HEK293 (cell line): ENCODE measurements around the gene CABLES2.

Experiments used
- GLI4 ChIP-seq: fragments of 450-650 bp; formaldehyde crosslinking; IDR thresholded peaks from 2 replicates; pipeline ENCODE4 v1.5.1; 2016; ENCODE audit warnings: missing biosample characterization, missing genetic modification characterization
- KLF8 ChIP-seq: fragments of 450-650 bp; formaldehyde crosslinking; IDR thresholded peaks from 2 replicates; pipeline ENCODE4 v1.5.1; 2016; ENCODE audit warnings: missing biosample characterization, missing genetic modification characterization
- PRDM10 ChIP-seq: fragments of 450-650 bp; formaldehyde crosslinking; IDR thresholded peaks from 2 replicates; pipeline ENCODE4 v1.5.1; 2016; ENCODE audit warnings: missing biosample characterization, missing genetic modification characterization
- YY2 ChIP-seq: fragments of 450-650 bp; formaldehyde crosslinking; IDR thresholded peaks from 2 replicates; pipeline ENCODE4 v1.5.1; 2016; ENCODE audit warnings: missing biosample characterization, missing genetic modification characterization
- ZBTB11 ChIP-seq: fragments of 450-650 bp; formaldehyde crosslinking; conservative IDR thresholded peaks from 2 replicates; pipeline ENCODE4 v1.5.1; 2016; ENCODE audit warnings: low read depth, missing biosample characterization, missing genetic modification characterization
- ZBTB48 ChIP-seq: fragments of 450-650 bp; formaldehyde crosslinking; IDR thresholded peaks from 2 replicates; pipeline ENCODE4 v1.5.1; 2016; ENCODE audit warnings: missing biosample characterization, missing genetic modification characterization
- ZBTB49 ChIP-seq: fragments of 450-650 bp; formaldehyde crosslinking; IDR thresholded peaks from 2 replicates; pipeline ENCODE4 v1.5.1; 2016; ENCODE audit warnings: missing biosample characterization, missing genetic modification characterization, low read depth
- ZFP3 ChIP-seq: fragments of 450-650 bp; formaldehyde crosslinking; IDR thresholded peaks from 2 replicates; pipeline ENCODE4 v1.5.1; 2016; ENCODE audit warnings: low read depth, missing biosample characterization, missing genetic modification characterization
- ZFP41 ChIP-seq: fragments of 450-650 bp; formaldehyde crosslinking; IDR thresholded peaks from 2 replicates; pipeline ENCODE4 v1.5.1; 2016; ENCODE audit warnings: missing biosample characterization, missing genetic modification characterization, borderline replicate concordance
- ZNF10 ChIP-seq: fragments of 450-650 bp; formaldehyde crosslinking; IDR thresholded peaks from 2 replicates; pipeline ENCODE4 v1.5.1; 2017; ENCODE audit warnings: missing biosample characterization, missing genetic modification characterization
- ZNF133 ChIP-seq: fragments of 450-650 bp; formaldehyde crosslinking; IDR thresholded peaks from 2 replicates; pipeline ENCODE4 v1.5.1; 2016; ENCODE audit warnings: missing biosample characterization, missing genetic modification characterization
- ZNF211 ChIP-seq: fragments of 450-650 bp; formaldehyde crosslinking; IDR thresholded peaks from 2 replicates; pipeline ENCODE4 v1.5.1; 2016; ENCODE audit warnings: low read depth, missing biosample characterization, missing genetic modification characterization
- ZNF248 ChIP-seq: fragments of 450-650 bp; formaldehyde crosslinking; IDR thresholded peaks from 2 replicates; pipeline ENCODE4 v1.5.1; 2017; ENCODE audit warnings: missing biosample characterization, missing genetic modification characterization
- ZNF350 ChIP-seq: fragments of 450-650 bp; formaldehyde crosslinking; IDR thresholded peaks from 2 replicates; pipeline ENCODE4 v1.5.0; 2017; ENCODE audit warnings: missing biosample characterization, mild to moderate bottlenecking, missing genetic modification characterization
- ZNF416 ChIP-seq: fragments of 450-650 bp; formaldehyde crosslinking; IDR thresholded peaks from 2 replicates; pipeline ENCODE4 v1.5.1; 2016; ENCODE audit warnings: missing biosample characterization, missing genetic modification characterization
- ZNF449 ChIP-seq: fragments of 450-650 bp; formaldehyde crosslinking; IDR thresholded peaks from 2 replicates; pipeline ENCODE4 v1.5.1; 2017; ENCODE audit warnings: missing biosample characterization, mild to moderate bottlenecking, missing genetic modification characterization, moderate library complexity
- ZNF501 ChIP-seq: fragments of 450-650 bp; formaldehyde crosslinking; IDR thresholded peaks from 2 replicates; pipeline ENCODE4 v1.5.1; 2016; ENCODE audit warnings: missing biosample characterization, missing genetic modification characterization
- ZNF521 ChIP-seq: fragments of 450-650 bp; formaldehyde crosslinking; IDR thresholded peaks from 2 replicates; pipeline ENCODE4 v1.5.1; 2017; ENCODE audit warnings: missing biosample characterization, mild to moderate bottlenecking, missing genetic modification characterization
- ZNF530 ChIP-seq: fragments of 450-650 bp; formaldehyde crosslinking; IDR thresholded peaks from 2 replicates; pipeline ENCODE4 v1.5.1; 2016; ENCODE audit warnings: low read depth, missing biosample characterization, missing genetic modification characterization
- ZNF585B ChIP-seq: fragments of 450-650 bp; formaldehyde crosslinking; IDR thresholded peaks from 2 replicates; pipeline ENCODE4 v1.5.1; 2016; ENCODE audit warnings: missing biosample characterization, missing genetic modification characterization
- ZNF596 ChIP-seq: fragments of 450-650 bp; IDR thresholded peaks from 2 replicates; pipeline ENCODE4 v1.5.0; 2018; ENCODE audit warnings: missing biosample characterization, mild to moderate bottlenecking, missing genetic modification characterization, moderate library complexity
- ZNF610 ChIP-seq: fragments of 450-650 bp; formaldehyde crosslinking; IDR thresholded peaks from 2 replicates; pipeline ENCODE4 v1.5.1; 2016; ENCODE audit warnings: missing biosample characterization, missing genetic modification characterization, borderline replicate concordance
- ZNF658 ChIP-seq: fragments of 450-650 bp; formaldehyde crosslinking; IDR thresholded peaks from 2 replicates; pipeline ENCODE4; 2016; ENCODE audit warnings: missing biosample characterization, missing genetic modification characterization
- ZNF660 ChIP-seq: fragments of 450-650 bp; IDR thresholded peaks from 2 replicates; pipeline ENCODE4 v1.5.1; 2018; ENCODE audit warnings: missing biosample characterization, mild to moderate bottlenecking, missing genetic modification characterization
- ZNF776 ChIP-seq: fragments of 450-650 bp; formaldehyde crosslinking; IDR thresholded peaks from 2 replicates; pipeline ENCODE4 v1.5.0; 2017; ENCODE audit warnings: missing biosample characterization, missing genetic modification characterization, borderline replicate concordance

CABLES2 gene

GRCh38 chr20:62409931-62410745, 3.1 kb upstream of the CABLES2 start (continued):
- TF ChIP-seq ZNF660 (tag by site-specific recombination) (no peak), ZNF596 (tag by site-specific recombination) (no peak), ZBTB11 (no peak), ZNF585B (tag by site-specific recombination) (no peak), ZNF658 (tag by site-specific recombination) (no peak), ZNF211 (tag by site-specific recombination) (no peak), ZBTB49 (no peak), ZNF416 (no peak), YY2 (no peak), ZNF248 (tag by site-specific recombination) (no peak), GLI4 (tag by site-specific recombination) (no peak), ZNF610 (tag by site-specific recombination) (no peak), ZNF449 (tag by site-specific recombination) (0 out of 2 replicates have a peak, but pooled peaks have one; percentile 11), ZBTB48 (peak; percentile 92), KLF8 (no peak), ZNF501 (no peak), ZNF530 (tag by site-specific recombination) (no peak), PRDM10 (peak; percentile 84), ZNF350 (tag by site-specific recombination) (no peak), ZFP3 (tag by site-specific recombination) (no peak), ZFP41 (no peak), ZNF521 (tag by site-specific recombination) (no peak), ZNF133 (no peak), ZNF10 (peak; percentile 53), ZNF776 (no peak)
